Esophagus (tissue), 2 donors: ENCODE results near the gene MAGEC3. TPM values are rescaled to one million over a fixed set of nuclear protein-coding genes. Genes with fewer than 3 reads are reported as not detected.

ENCODE experiments used
- H3K27ac ChIP-seq, 2 donors: one replicate each; pipeline ENCODE4 v1.5.1; 2013; ENCODE audit warnings: low read depth in 2 of 2, mild to moderate bottlenecking in 2 of 2, inconsistent platforms in 1 of 2, low read length in 1 of 2, moderate library complexity in 1 of 2
- H3K27me3 ChIP-seq, 2 donors: one replicate each; pipeline ENCODE4 v1.6.1; 2013; ENCODE audit warnings: low read length in 2 of 2, control low read depth in 1 of 2, mild to moderate bottlenecking in 1 of 2; ENCODE audit not compliant: insufficient read depth in 2 of 2, control insufficient read depth in 1 of 2
- H3K36me3 ChIP-seq, 2 donors: one replicate each; pipeline ENCODE4 v1.6.1; 2013; ENCODE audit warnings: low read length in 1 of 2; ENCODE audit not compliant: control insufficient read depth in 2 of 2, insufficient read depth in 2 of 2
- H3K4me1 ChIP-seq, 2 donors: one replicate each; pipeline ENCODE4 v1.6.1; 2013; ENCODE audit warnings: low read length in 1 of 2; ENCODE audit not compliant: control insufficient read depth in 2 of 2, insufficient read depth in 2 of 2
- H3K4me3 ChIP-seq, 2 donors: one replicate each; pipeline ENCODE4 v1.5.1; 2013; ENCODE audit warnings: low read length in 2 of 2, mild to moderate bottlenecking in 2 of 2, low read depth in 1 of 2, moderate library complexity in 1 of 2
- H3K9me3 ChIP-seq, 2 donors: one replicate each; pipeline ENCODE4 v1.6.1; 2013; ENCODE audit warnings: mild to moderate bottlenecking in 2 of 2, low read depth in 1 of 2, low read length in 1 of 2, moderate library complexity in 1 of 2; ENCODE audit not compliant: control insufficient read depth in 2 of 2, insufficient read depth in 1 of 2
- WGBS, 2 donors: extraction: QIAGEN DNeasy Blood & Tissue Kit; methylation state at CpG; one replicate each; pipeline ENCODE4 v1.1.7; 2013; 5-methylcytosine and 5-hydroxymethylcytosine counted together
- polyA plus RNA-seq, 2 donors: library from polyadenylated mRNA; stranded (reverse); fragments of 200-250 nt; gene quantifications; one replicate each; pipeline ENCODE4 v1.2.3, GENCODE V29; 2013
- donor health status: healthy with polysubstance abuse.
- donor health status: Bipolar disorder and iron deficiency.

Gene MAGEC3
- polyA plus RNA-seq, 2 donors = not detected

DNA sequence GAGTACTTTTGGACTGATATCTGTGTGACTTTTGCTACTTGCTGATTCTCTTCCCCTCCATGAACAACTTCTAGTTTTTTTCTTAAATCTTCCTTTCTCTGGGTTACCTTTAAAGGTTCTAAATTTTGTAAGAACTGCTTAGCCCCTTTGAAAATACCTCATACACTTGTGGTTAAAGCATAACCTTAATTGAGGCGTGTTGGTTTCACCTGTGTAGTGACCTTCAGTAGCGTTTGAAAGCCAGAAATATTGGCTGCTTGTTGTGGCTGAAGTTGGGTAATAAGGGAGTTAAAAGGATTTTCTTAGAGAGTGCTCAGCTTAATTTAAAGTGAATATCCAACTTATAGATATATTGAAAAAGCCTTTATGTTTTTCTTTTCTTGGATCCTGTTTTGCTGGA lies 97.5 kb downstream of the MAGEC3 start:
- Histone ChIP-seq H3K4me3 (no peak overlapping the region), H3K4me1 (no peaks in the 10 kb centered on the region), H3K9me3 (no peaks in the 10 kb centered on the region), H3K36me3 (no peaks in the 10 kb centered on the region), H3K27me3 (no peaks in the 10 kb centered on the region), H3K27ac (no peak overlapping the region)
- 76 to 85% methylated on average over 2 of the region's 2 CpGs for WGBS, 2 donors

DNA sequence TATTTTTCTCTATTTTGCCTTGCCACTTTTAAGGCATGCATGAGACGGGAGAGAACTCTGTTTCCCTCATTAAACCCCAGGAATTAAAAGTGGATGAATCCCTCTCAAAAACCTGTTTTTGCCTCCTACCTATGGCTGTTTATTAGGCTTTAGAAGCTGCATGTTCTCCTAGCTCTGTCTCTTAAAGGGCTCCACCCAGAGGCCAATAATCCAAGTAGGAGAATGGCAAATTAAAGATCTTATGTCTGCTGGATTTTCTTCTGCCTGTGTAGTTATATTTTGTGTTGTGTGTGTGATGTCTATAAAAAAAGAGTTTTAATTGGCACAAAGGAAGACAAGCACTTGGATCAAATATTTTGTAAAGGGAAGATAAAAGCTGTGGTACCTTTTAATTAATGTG lies 98.0 kb downstream of the MAGEC3 start:
- Histone ChIP-seq H3K4me1 (no peaks in the 10 kb centered on the region), H3K9me3 (no peaks in the 10 kb centered on the region), H3K27me3 (no peaks in the 10 kb centered on the region), H3K4me3 (no peak overlapping the region), H3K36me3 (no peaks in the 10 kb centered on the region), H3K27ac (no peak overlapping the region)
- 61 to 68% methylated on average over 1 of the region's 1 CpG for WGBS, 2 donors

GRCh38 chrX:141941234-141941633 lies 103.1 kb downstream of the MAGEC3 start:
- Histone ChIP-seq H3K36me3 (no peaks in the 10 kb centered on the region), H3K27ac (no peak overlapping the region), H3K27me3 (no peaks in the 10 kb centered on the region), H3K9me3 (no peaks in the 10 kb centered on the region), H3K4me1 (no peaks in the 10 kb centered on the region), H3K4me3 (no peak overlapping the region)
- WGBS, 2 donors = 86 to 93% methylated on average over 2 of the region's 2 CpGs

- H3K9me3 ChIP-seq = no peaks in the 10 kb centered on the region
- H3K27me3 ChIP-seq = no peaks in the 10 kb centered on the region
- H3K27ac ChIP-seq = no peak overlapping the region
- no peak overlapping the region for H3K4me3 ChIP-seq
- H3K4me1 ChIP-seq = no peaks in the 10 kb centered on the region
- no peaks in the 10 kb centered on the region for H3K36me3 ChIP-seq
- 62 to 81% methylated on average over 7 of the region's 7 CpGs for WGBS, 2 donors
Observed at GRCh38 chrX:141945426-141945825, 107.3 kb downstream of the MAGEC3 start.

DNA sequence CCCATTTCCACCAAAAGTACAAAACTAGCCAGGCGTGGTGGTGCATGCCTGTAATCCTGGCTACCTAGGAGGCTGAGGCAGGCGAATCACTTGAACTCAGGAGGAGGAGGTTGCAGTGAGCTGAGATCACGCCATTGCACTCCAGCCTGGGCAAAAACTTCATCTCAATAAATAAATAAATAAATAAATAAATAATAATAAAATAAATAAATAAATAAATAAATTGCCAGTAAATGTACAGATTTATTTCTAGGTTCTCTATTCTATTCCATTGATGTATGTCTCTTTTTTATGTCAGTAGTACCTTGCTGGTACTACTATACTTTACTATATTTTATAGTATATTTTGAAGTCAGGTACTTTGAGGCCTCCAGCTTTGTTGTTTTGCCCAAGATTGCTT lies 109.2 kb downstream of the MAGEC3 start:
- Histone ChIP-seq H3K4me1 (no peaks in the 10 kb centered on the region), H3K4me3 (no peak overlapping the region), H3K9me3 (no peaks in the 10 kb centered on the region), H3K27me3 (no peaks in the 10 kb centered on the region), H3K27ac (no peak overlapping the region), H3K36me3 (no peaks in the 10 kb centered on the region)
- WGBS, 2 donors = 81 to 89% methylated on average over 3 of the region's 3 CpGs

Other genes with a start within 250 kb of the MAGEC3 start
- not detected for gene SPANXA2, start 248.6 kb upstream of the MAGEC3 start, polyA plus RNA-seq
- not detected for gene SPANXD, start 139.6 kb upstream of the MAGEC3 start, polyA plus RNA-seq
- gene MAGEC1, start 65.6 kb downstream of the MAGEC3 start, polyA plus RNA-seq = not detected